GM11168 (cell line): ENCODE results near the gene ATL1.
"Not testable (repeated sequence)": the region's sequence is repeated elsewhere in the genome, so short reads cannot be mapped to it uniquely, and the experiment has no call there.

Experiments used
- in situ Hi-C: fragments of 300-500 bp; cut with MboI; formaldehyde crosslinking; loops from one replicate; pipeline ENCODE4 v1.12.0; 2022; ENCODE audit warnings: low sequenced_read_pairs; ENCODE audit not compliant: unreplicated experiment

The ATL1 gene

DNA sequence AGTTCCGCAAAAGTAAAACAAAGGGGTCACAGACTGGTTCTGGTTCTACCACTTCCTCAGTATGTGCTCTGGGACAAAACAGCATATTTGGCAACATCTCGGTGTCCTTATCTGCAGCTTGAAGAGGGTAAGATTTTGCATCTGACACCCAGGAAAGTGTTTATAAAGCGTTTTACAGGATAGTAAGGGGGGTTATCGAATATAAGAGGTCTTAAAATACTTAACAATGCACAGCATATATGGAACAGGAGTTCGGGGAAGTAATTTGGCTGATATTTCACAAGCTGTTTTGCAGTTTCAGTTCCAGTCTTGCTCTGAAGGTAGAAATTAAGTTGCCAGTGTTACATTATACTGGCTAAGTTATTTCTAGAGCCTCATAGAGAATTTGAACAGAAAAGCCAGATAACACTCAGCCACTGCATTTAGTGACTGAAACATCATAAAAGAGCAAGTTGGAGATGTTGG lies 26.7 kb upstream of the ATL1 start:
- in situ Hi-C loops = loop anchor here (25.0 kb wide), 1 partner anchor 671 kb away; the partner anchor contains the start of gene NEMF

DNA sequence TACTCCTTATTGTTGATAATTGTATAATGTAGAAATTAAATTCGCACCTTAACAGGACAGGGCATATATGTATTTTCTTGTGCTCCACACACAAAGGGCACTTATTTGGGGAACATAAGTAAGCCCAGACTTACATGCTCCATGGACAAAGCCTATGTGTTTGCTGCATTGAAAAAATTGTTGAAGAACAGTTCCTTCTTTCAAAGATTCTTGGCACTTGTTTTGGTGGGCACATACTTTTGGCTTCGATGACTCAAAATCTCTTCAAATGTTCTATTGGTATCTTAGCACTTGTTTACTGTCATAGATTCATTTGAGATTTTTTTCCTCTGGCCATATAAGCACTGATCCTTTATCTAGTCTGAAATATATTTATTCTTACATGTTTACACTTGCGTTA lies 26.1 kb upstream of the ATL1 start:
- in situ Hi-C loops = loop anchor here (25.0 kb wide), 1 partner anchor 672 kb away; the partner anchor contains the start of gene NEMF

GRCh38 chr14:50534416-50534815 lies 25.5 kb upstream of the ATL1 start:
- in situ Hi-C loops = loop anchor here (25.0 kb wide), 1 partner anchor 672 kb away; the partner anchor contains the start of gene NEMF

DNA sequence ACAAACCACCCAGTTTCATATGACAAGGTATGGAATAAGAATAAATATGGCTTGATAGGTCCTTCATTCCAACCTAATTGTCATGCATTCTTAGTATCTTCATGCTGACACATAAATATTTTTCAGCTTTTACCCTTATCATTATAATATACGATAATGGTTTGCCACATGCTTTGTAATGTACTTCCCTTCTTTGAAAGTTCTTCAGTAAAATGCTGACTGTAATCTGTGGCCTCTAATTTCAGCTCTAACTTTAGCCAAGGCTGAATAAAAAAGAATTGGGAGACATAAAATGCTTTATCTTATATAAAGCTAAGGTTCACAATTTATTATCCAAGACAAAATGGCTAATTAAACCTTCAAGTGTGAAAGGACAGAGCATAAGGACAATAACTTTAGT lies 24.9 kb upstream of the ATL1 start:
- in situ Hi-C loops = loop anchor here (25.0 kb wide), 1 partner anchor 673 kb away; the partner anchor contains the start of gene NEMF

DNA sequence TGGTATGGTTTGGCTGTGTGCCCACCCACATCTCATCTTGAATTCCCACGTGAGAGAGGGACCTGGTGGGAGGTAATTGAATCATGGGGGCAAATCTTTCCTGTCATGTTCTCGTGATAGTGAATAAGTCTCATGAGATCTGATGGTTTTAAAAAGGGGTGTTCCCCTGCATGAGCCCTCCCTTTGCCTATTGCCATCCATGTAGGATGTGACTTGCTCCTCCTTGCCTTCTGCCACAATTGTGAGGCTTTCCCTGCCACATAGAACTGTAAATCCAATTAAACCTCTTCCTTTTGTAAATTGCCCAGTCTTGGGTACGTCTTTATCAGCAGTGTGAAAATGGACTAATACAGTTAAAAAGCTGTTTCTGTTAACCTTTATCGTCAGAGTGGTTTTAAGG lies 21.9 kb upstream of the ATL1 start:
- in situ Hi-C loops = loop anchor here (25.0 kb wide), 1 partner anchor 676 kb away; the partner anchor contains the start of gene NEMF

DNA sequence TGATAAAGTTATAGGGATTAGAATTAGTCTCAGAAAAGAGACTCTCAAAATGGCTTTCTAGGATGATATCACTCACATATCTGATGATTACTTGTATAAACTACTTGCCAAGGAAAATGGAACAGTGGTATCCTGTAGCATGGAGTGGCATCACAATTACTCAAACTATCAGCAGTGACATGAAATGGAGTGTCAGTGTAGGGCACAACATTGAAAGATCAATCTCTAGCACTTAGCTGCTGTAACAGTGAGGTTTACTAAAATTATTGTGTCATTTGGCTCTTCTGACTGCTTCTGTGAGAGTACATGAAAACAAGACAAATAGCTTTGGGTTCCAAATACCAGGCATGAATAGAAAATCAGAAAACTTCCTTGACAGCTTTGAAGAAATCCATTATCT lies 20.9 kb upstream of the ATL1 start:
- in situ Hi-C loops = loop anchor here (25.0 kb wide), 1 partner anchor 677 kb away; the partner anchor contains the start of gene NEMF

DNA sequence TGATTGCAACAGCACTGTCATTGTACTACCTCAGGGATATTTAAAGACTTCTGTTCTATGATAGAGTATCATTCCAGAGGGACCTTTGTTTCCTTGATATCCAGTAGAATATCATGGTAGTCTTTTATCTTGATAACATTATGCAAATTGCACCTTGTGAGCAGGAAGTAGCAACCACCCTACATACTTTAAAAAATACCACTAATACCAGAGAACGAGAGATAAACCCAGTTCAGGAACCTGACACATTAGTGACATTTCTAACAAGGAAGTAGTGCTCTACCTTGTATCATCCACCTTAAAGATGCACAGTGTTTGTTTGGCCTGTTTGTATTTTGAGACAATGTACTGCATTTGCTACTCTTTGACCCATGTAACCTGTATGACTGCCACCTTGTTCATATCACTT lies 18.8 kb upstream of the ATL1 start:
- in situ Hi-C loops = loop anchor here (25.0 kb wide), 1 partner anchor 679 kb away; the partner anchor contains the start of gene NEMF

- in situ Hi-C loops = loop anchor here (25.0 kb wide), 1 partner anchor 681 kb away; the partner anchor contains the start of gene NEMF
These were observed 17.0 kb upstream of the ATL1 start for GRCh38 chr14:50542941-50543418.

DNA sequence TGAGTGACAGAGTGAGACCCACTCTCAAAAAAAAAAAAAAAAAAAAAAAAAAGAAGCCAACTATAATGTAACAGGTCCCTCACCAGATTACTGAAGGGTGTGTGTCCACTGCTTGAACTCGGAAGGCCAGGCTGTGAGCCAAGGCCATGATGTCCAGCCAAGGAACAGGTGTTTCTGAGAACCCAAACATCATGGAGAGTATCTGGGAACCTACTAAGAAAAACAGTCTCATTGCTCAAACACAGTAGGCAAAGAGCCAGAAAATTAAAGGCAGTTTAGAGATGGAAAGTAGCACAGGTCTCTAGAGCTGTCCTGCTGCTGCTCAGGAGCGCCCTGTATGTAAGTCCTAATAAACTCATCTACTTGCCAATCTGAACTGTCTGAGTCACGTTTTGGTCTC lies 15.0 kb upstream of the ATL1 start:
- in situ Hi-C loops = loop anchor here (25.0 kb wide), 1 partner anchor 683 kb away; the partner anchor contains the start of gene NEMF

- in situ Hi-C loops = loop anchor here (25.0 kb wide), 1 partner anchor 683 kb away; the partner anchor contains the start of gene NEMF
These were observed 14.3 kb upstream of the ATL1 start for GRCh38 chr14:50545618-50546017.

GRCh38 chr14:50550294-50550693 lies 9.7 kb upstream of the ATL1 start:
- in situ Hi-C loops = no loop called here

- in situ Hi-C loops = no loop called here
These were observed 8.1 kb upstream of the ATL1 start for GRCh38 chr14:50551877-50552276.

- in situ Hi-C loops = not testable (repeated sequence)
These were observed 7.1 kb upstream of the ATL1 start for GRCh38 chr14:50552796-50553195.

GRCh38 chr14:50560931-50561285 lies 963 bp downstream of the ATL1 start:
- in situ Hi-C loops = no loop called here

DNA sequence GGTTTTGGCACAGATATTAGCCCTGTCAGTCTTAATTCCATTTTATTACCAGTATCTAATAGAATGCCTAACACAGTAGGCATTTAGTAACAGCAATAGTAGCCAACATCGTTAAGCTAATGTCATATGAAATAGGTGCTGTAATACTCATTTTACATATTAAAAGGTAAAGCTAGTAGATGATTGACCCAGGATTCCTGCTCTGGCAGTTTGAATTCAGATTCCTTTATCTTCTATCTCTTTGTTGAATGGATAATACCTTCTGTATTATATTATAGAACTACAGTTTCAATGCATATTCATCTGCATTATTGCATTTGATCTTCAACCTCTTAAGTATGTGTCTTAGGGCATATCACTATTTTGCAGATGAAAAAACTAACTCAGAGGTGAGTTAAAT lies 2.9 kb downstream of the ATL1 start:
- in situ Hi-C loops = no loop called here

- in situ Hi-C loops = no loop called here
These were observed 9.8 kb downstream of the ATL1 start for GRCh38 chr14:50569714-50570274.

DNA sequence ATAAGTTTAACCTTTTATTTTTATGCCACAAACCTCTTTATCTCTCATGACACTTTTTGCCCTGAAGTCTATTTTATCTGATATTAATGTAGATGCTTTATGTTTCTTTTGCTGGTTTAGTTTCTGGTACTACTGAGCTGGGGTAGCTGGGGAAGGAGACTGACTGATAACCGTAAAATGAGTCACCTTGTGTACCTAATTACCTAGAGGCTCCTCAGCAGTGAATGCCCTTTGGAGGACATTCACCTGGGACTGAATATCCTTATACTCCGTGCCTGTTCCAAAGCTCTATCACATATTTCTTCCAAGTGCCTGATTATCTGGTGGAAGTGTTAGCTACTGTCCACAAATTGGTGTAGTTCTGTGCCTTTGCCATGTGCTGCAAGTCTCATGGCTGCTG lies 13.9 kb downstream of the ATL1 start:
- in situ Hi-C loops = no loop called here

DNA sequence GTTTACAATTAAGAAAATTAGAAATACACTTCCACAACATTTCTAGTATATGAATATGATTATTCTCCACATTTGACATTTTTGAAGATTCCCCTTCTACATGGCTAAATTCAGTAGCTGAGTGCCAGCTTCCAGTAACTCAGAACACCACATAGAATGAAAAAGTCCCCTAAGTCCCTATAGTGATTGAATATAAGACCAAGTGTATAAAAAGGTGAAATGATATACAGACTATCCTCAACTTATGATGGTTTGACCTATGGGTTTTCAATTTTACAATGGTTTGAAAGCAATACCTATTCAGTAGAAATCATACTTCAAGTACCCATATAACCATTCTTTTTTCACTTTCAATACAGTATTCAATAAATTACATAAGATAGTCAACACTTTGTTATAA lies 15.8 kb downstream of the ATL1 start:
- in situ Hi-C loops = loop anchor here (25.0 kb wide), 1 partner anchor 287 kb away; the partner anchor contains the start of gene ABHD12B

- in situ Hi-C loops = loop anchor here (25.0 kb wide), 1 partner anchor 284 kb away; the partner anchor contains the start of gene ABHD12B
These were observed 18.0 kb downstream of the ATL1 start for GRCh38 chr14:50577982-50578381.

GRCh38 chr14:50578433-50578832 lies 18.5 kb downstream of the ATL1 start:
- in situ Hi-C loops = loop anchor here (25.0 kb wide), 1 partner anchor 284 kb away; the partner anchor contains the start of gene ABHD12B

- in situ Hi-C loops = loop anchor here (25.0 kb wide), 1 partner anchor 272 kb away; the partner anchor contains the start of gene ABHD12B
These were observed 30.5 kb downstream of the ATL1 start for GRCh38 chr14:50590464-50590863.
